HL-60/S4 (cell line): ENCODE data around the gene COMMD2.

ENCODE experiments used
- in situ Hi-C: fragments of 300-500 bp; cut with MboI; formaldehyde crosslinking; loops from 2 replicates; pipeline ENCODE4 v1.14.3; 2022; ENCODE audit warnings: low sequenced_read_pairs

The COMMD2 gene

GRCh38 chr3:149764302-149764701 is 12.0 kb upstream of the COMMD2 start:
- in situ Hi-C loops: no loop called here

GRCh38 chr3:149763565-149764195 is 11.4 kb upstream of the COMMD2 start:
- in situ Hi-C loops: no loop called here

- in situ Hi-C loops: no loop called here
These were observed 1.4 kb upstream of the COMMD2 start for GRCh38 chr3:149753717-149754116.

- in situ Hi-C loops: no loop called here
These were observed 473 bp upstream of the COMMD2 start for GRCh38 chr3:149752788-149753136.

GRCh38 chr3:149751551-149751950 is 738 bp downstream of the COMMD2 start:
- in situ Hi-C loops: no loop called here

GRCh38 chr3:149744606-149745005 is 7.7 kb downstream of the COMMD2 start:
- in situ Hi-C loops: no loop called here

- in situ Hi-C loops: no loop called here
These were observed 8.1 kb downstream of the COMMD2 start for GRCh38 chr3:149744151-149744550.

GRCh38 chr3:149739396-149739795 is 12.9 kb downstream of the COMMD2 start:
- in situ Hi-C loops: no loop called here

- in situ Hi-C loops: no loop called here
These were observed 13.4 kb downstream of the COMMD2 start for GRCh38 chr3:149738876-149739275.

GRCh38 chr3:149736953-149737205 is 15.4 kb downstream of the COMMD2 start:
- in situ Hi-C loops: no loop called here

- in situ Hi-C loops: no loop called here
These were observed 15.9 kb downstream of the COMMD2 start for GRCh38 chr3:149736175-149736952.

- in situ Hi-C loops: no loop called here
These were observed 20.1 kb downstream of the COMMD2 start for GRCh38 chr3:149732234-149732633.

GRCh38 chr3:149727656-149728055 is 24.6 kb downstream of the COMMD2 start:
- in situ Hi-C loops: no loop called here

GRCh38 chr3:149726716-149727407 is 25.4 kb downstream of the COMMD2 start:
- in situ Hi-C loops: no loop called here

GRCh38 chr3:149723781-149724180 is 28.5 kb downstream of the COMMD2 start:
- in situ Hi-C loops: no loop called here

- in situ Hi-C loops: no loop called here
These were observed 31.4 kb downstream of the COMMD2 start for GRCh38 chr3:149720918-149721317.

GRCh38 chr3:149717391-149718056 is 34.8 kb downstream of the COMMD2 start:
- in situ Hi-C loops: no loop called here

GRCh38 chr3:149716984-149717383 is 35.3 kb downstream of the COMMD2 start:
- in situ Hi-C loops: no loop called here

- in situ Hi-C loops: no loop called here
These were observed 37.0 kb downstream of the COMMD2 start for GRCh38 chr3:149715247-149715646.

- in situ Hi-C loops: no loop called here
These were observed 38.3 kb downstream of the COMMD2 start for GRCh38 chr3:149713730-149714654.

GRCh38 chr3:149706905-149707304 is 45.4 kb downstream of the COMMD2 start:
- in situ Hi-C loops: no loop called here
